T-helper 17 cell (primary cell): ENCODE data around the gene BLNK. TPM values are rescaled to one million over a fixed set of nuclear protein-coding genes. Genes with fewer than 3 reads are reported as not detected.

Source experiments
- ATAC-seq: fragments of 150-1000 bp; cut with Tn5 transposase; 2 replicates; pipeline ENCODE4 v1.10.0; 2021; ENCODE audit warnings: mild to moderate bottlenecking, moderate library complexity
- DNase-seq, 3 donors: peaks; one replicate each; pipeline versions ENCODE4 v3.0.0 to v3.0.0-alpha.2; 2020 to 2021
- H3K9me3 ChIP-seq: one replicate; pipeline ENCODE4 v1.7.0; 2013; ENCODE audit warnings: low read length, mild to moderate bottlenecking; ENCODE audit not compliant: control insufficient read depth, poor library complexity, severe bottlenecking
- H3K27ac Mint-ChIP-seq: one replicate; pipeline ENCODE4 v1.8.0; 2022; ENCODE audit warnings: mild to moderate bottlenecking, moderate library complexity, mixed read lengths
- H3K27me3 Mint-ChIP-seq: one replicate; pipeline ENCODE4 v1.8.0; 2022; ENCODE audit warnings: mixed read lengths
- H3K36me3 Mint-ChIP-seq: one replicate; pipeline ENCODE4 v1.8.0; 2022; ENCODE audit warnings: low read depth, mixed read lengths
- H3K4me1 Mint-ChIP-seq: one replicate; pipeline ENCODE4 v1.8.0; 2022; ENCODE audit warnings: mild to moderate bottlenecking, mixed read lengths
- H3K4me3 Mint-ChIP-seq: one replicate; pipeline ENCODE4 v1.8.0; 2022; ENCODE audit warnings: mild to moderate bottlenecking, moderate library complexity, mixed read lengths
- total RNA-seq, 4 donors: library from RNA in 2 of 4; stranded (reverse) in 2 of 4; gene quantifications; one replicate each; pipeline ENCODE4 v1.2.3 and lab custom pipeline; 2022 to 2026

Gene BLNK
- total RNA-seq, 2 donors from 2014 or later: 3.6 TPM; not detected in 1

DNA sequence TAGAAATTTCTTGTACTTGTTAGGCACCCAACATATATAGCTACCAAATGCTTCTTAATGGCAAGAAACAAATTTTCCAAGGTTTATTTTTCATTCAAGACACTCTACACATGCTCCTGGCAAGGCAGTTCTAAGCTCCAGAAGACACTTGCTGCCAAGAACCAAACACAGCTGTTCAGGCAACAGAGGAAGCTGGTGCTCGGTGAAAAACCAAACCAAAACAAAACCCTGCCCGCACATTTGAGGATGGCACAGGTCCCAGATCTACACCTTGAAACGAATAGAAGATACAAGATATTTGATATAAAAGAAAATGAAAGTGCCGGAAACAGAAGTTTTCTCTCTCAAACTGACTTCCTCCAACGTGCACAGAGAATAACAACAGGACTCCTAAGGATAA lies 28.0 kb upstream of the BLNK start:
- Mint-ChIP-seq H3K27me3 (peaks cover 66% of the 10 kb centered on the region), H3K4me3 (peak overlapping the region; percentile 55), H3K4me1 (peaks cover 12% of the 10 kb centered on the region), H3K36me3 (peaks cover 4% of the 10 kb centered on the region), H3K27ac (no peak overlapping the region)
- no peak for DNase-seq
- no peaks in the 10 kb centered on the region for H3K9me3 ChIP-seq
- peak; percentile 32 for ATAC-seq

DNA sequence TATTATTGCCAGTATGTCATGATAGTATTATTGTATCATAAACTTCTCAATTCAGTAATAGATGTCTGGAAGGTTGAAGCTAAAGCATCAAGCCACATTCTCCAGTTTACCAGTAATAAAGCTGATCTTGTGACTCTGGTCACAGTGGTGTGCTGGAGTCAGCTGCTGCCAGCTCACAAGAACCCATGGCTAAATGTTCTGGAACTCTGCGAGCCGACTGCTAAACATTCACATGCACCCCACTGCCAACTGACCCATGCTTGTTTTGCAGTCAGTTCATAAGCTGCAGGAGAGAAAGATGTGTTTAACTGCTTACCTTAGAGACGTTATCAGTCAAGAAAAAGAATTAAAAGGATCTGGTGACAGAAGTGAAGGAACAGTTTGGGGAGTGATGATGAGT lies 27.0 kb upstream of the BLNK start:
- no peaks in the 10 kb centered on the region for H3K9me3 ChIP-seq
- peaks cover 66% of the 10 kb centered on the region for H3K27me3 Mint-ChIP-seq
- peaks cover 4% of the 10 kb centered on the region for H3K36me3 Mint-ChIP-seq
- ATAC-seq (no peak), DNase-seq (no peak)
- H3K4me3 Mint-ChIP-seq: no peak overlapping the region
- H3K4me1 Mint-ChIP-seq: peaks cover 12% of the 10 kb centered on the region
- no peak overlapping the region for H3K27ac Mint-ChIP-seq

DNA sequence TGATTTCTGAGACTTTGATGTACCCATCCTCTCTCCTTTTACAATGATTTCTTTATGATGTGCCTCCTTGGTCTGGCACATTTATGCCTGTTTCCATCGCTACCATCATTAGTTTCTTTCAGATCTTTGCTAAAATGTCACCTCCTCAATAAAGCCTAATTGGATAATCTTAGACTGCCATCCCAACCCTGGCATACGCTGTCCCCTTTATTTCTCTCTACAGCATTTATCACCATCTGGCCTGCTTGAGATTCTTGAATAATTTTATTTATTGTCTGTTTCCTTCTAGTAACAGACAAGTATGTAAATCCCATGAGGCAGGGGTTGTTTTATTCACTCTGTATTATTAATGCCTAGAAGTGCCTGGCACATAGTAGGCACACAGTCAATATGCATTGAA lies 26.1 kb upstream of the BLNK start:
- Mint-ChIP-seq H3K4me3 (no peak overlapping the region), H3K4me1 (peaks cover 12% of the 10 kb centered on the region)

DNA sequence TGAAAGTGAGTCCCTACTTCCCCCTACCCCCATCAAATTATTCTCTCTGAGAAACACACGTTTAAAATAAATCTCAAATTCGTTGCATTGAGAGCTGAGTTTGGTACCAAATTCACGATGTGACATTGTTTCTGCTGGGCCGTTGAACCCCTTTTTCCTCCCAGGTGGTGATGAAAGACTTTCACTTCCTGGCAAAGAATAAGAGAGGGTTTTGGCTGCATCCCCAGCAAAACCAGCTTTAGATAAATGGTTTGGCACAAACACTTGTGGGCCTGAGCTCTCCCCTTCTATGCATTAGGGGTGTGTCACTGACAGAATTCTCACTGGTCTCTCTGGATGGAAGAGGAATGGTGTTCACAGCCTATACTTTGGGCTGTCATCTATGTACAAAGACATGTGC lies 24.1 kb upstream of the BLNK start:
- ATAC-seq (no peak), DNase-seq (no peak)
- Mint-ChIP-seq H3K27ac (no peak overlapping the region), H3K4me1 (peaks cover 12% of the 10 kb centered on the region), H3K4me3 (no peak overlapping the region), H3K27me3 (peaks cover 66% of the 10 kb centered on the region), H3K36me3 (peaks cover 4% of the 10 kb centered on the region)
- H3K9me3 ChIP-seq: no peaks in the 10 kb centered on the region

More for the DNA sequence above, 26.1 kb upstream of the BLNK start:
- no peaks in the 10 kb centered on the region for H3K9me3 ChIP-seq
- Mint-ChIP-seq H3K27ac (no peak overlapping the region), H3K36me3 (peaks cover 4% of the 10 kb centered on the region), H3K27me3 (peaks cover 63% of the 10 kb centered on the region)
- no peak for ATAC-seq
- no peak for DNase-seq

DNA sequence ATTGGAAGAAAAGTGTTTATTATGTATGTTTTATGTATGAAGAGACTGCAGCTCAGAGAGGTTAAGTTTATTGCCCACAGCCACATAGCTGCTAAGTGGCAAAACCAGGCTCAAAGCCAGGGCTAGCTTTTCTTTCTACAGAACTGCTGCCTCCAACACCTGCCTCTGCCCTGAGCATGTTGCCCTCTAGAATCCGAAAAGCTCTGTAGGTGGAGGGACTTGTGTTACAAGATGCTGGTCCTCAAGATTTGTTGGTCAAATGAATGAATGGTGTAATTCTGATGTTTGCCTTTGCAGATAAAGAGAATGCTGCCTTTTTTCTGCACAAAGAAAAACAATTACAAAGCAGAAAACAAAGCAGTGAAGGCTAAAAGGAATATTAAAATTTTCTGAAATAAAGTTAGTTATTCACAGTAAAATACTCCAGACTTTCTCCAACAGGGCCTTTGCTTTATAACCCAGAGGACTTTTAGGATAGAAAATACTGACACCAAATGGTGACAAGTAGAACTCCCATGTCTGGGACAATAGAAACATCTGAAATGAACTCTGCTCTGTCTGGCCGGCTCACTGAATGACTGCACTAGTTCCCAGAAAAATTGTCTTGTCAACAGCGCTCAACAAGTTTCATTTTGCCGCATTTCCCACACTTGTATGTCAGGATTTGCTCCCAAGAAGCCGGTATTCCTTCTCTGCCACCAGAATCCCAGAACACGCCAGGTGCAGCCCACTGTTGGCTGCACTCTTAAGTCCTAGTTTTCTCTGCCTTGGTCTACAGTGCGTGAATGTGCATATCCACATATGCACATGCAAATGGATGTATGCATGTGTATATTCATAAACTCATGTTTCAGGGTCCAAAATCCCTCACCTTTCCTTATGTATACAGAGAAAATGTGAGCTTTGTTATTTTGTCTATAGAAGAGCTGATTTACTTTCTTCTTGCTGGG lies 21.9 kb upstream of the BLNK start:
- ATAC-seq: peak; percentile 44
- no peak overlapping the region for H3K27ac Mint-ChIP-seq
- peaks cover 5% of the 10 kb centered on the region for H3K4me1 Mint-ChIP-seq

DNA sequence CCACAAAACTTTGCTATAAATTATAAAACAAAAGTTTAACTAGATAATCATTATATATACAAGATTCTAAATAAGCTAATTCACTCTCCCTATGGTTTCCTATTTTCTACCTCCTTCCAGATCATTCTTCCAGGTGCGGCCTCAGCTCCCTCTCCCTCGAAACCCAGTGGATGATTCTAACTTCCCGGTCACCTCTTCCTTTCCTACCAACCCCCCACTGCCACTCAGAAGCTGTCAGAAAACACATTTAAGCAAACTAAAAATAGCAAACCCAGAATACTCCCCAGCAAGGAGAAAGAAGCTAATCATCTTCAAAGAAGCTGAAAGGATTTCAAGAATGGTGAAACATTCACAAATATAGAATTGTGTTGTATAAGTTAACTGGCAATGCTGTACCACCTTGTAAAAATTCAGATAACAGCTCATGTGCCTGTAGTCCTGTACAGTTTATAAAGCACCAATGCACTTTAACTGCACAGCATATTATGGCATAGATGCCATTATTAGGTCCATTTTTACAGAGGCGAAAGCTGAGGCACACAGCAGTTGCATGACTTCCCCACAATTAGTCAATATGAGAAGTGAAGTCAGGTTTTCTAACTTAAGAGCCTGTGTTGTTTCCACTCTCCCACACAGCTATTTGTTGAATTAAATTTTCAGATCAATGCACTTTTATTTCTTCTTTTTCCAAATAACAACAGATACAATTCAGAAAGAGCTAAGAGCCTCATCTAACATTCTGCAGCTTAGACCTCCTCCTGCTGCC lies 19.2 kb upstream of the BLNK start:
- no peak overlapping the region for H3K27ac Mint-ChIP-seq
- H3K9me3 ChIP-seq: no peaks in the 10 kb centered on the region
- ATAC-seq: no peak
- no peaks in the 10 kb centered on the region for H3K36me3 Mint-ChIP-seq
- peaks cover 8% of the 10 kb centered on the region for H3K4me1 Mint-ChIP-seq
- H3K4me3 Mint-ChIP-seq: no peak overlapping the region
- DNase-seq: no peak
- peaks cover 47% of the 10 kb centered on the region for H3K27me3 Mint-ChIP-seq

More for the DNA sequence above, 21.9 kb upstream of the BLNK start:
- H3K36me3 Mint-ChIP-seq: no peaks in the 10 kb centered on the region
- no peak overlapping the region for H3K4me3 Mint-ChIP-seq
- H3K9me3 ChIP-seq: no peaks in the 10 kb centered on the region
- H3K27me3 Mint-ChIP-seq: peaks cover 59% of the 10 kb centered on the region
- no peak for DNase-seq

DNA sequence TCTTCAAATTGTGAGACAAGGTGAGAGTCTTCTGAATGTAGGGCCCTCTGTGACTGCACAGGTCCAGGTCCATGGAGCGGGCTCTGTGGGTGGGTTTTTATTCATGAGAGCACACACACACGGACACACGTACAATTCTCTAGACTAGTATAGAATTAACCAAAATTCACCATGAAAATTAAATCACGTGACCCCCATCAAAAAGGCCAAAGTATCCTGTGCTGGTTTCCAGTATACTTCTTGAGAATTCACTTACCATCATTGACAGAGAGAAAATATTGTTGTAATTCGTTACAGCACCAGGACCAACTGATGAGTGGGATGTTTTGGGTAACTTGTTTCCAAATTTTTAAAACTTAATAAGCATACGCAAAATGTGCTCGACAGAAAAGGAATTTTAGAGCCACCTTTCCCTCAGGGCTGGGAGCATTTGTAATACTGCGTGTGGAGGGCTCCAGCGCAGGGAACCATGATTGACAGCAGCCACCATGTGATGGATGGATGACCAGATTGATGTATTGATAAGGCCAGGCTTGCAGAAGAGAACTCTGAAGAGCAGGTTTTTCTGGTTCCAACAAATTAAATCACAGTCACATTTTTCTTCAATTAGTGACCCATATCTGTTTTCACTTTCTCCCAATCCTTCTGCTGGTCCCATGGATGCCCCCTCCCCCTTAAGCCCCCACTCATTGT lies 18.0 kb upstream of the BLNK start:
- no peaks in the 10 kb centered on the region for H3K9me3 ChIP-seq
- H3K27ac Mint-ChIP-seq: no peak overlapping the region
- no peaks in the 10 kb centered on the region for H3K36me3 Mint-ChIP-seq
- no peak for DNase-seq
- ATAC-seq: no peak
- no peak overlapping the region for H3K4me3 Mint-ChIP-seq
- H3K4me1 Mint-ChIP-seq: peaks cover 8% of the 10 kb centered on the region
- H3K27me3 Mint-ChIP-seq: peaks cover 43% of the 10 kb centered on the region

DNA sequence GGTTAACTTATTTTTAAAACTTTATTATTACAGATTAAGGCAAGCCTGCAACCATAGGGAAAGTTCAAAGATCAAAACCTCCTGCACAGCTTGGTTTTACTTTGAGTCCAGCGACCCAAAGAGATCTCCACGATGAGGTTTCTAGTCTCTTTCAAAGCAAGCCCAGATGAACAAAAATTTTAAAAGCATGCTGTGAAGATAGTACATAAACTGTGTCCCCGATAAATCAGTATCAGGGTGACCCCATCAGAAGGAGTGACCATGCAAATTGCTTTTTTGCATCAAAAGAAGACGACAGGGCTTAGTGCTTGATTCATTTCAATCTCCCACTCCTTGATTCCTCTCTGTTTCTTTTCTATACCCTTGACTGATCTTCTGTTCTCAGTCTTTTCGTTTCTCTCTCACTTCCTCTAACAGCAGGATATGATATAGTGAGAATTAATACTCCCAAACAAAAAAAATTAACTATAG lies 16.8 kb upstream of the BLNK start:
- H3K9me3 ChIP-seq: no peaks in the 10 kb centered on the region
- Mint-ChIP-seq H3K36me3 (no peaks in the 10 kb centered on the region), H3K27me3 (peaks cover 35% of the 10 kb centered on the region), H3K4me1 (peaks cover 8% of the 10 kb centered on the region), H3K4me3 (peak overlapping the region; percentile 12), H3K27ac (no peak overlapping the region)
- ATAC-seq (peak; percentile 58), DNase-seq (no peak)

DNA sequence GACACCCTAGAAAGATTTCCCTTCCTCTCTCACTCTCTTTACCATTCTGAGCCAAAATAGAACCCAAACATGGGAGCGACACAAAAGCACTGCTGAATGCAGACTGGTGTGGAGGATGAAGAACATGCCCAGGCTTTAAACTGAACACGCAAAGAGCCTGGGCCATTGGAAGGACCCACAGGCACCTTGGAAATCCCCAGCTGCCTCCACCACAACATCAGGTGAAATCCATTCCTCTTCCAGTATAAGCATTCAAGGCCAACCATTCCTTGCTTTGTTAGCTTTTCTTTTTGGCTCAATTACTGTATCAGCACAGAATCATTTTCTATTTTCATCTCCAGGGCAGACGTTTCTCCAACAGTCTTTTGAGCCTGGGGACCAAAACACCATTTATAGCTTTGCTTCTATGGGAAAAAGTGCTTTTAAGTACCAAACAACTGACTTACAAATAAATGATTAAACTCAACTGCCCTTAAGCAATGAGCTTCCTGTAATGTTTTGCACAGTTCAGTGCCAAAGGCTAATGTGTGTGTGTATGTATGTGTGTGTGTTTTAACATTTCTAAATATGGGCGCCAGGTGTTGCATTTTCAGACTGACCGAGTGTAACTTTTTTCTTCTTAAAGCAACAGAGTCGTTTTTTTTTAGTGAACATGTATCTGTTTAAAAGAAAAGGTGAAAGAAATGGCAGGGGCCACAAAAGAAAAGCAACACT lies 16.2 kb upstream of the BLNK start:
- Mint-ChIP-seq H3K4me3 (no peak overlapping the region), H3K36me3 (no peaks in the 10 kb centered on the region), H3K4me1 (peaks cover 8% of the 10 kb centered on the region), H3K27ac (no peak overlapping the region), H3K27me3 (peaks cover 33% of the 10 kb centered on the region)
- ATAC-seq (peak; percentile 57), DNase-seq (no peak)
- H3K9me3 ChIP-seq: no peaks in the 10 kb centered on the region

DNA sequence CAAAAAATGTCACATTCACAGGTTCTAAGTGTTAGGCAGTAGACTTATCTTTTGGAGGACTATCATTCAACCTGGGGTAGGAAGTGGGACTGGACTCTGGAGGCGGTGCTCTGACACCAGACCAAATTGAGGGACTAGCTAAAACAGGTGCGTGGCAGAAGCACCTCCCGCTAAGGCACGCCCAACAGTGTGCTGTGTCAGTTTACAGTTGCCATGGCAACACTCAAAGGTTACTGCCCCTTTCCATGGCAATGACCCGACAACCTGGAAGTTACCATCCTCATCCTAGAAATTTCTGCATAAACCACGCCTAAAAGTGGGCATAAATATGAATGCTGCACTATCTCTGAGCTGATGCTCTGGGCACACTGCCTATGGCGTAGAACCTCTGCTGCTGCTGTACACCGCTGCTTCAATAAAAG lies 14.0 kb upstream of the BLNK start:
- DNase-seq: no peak

DNA sequence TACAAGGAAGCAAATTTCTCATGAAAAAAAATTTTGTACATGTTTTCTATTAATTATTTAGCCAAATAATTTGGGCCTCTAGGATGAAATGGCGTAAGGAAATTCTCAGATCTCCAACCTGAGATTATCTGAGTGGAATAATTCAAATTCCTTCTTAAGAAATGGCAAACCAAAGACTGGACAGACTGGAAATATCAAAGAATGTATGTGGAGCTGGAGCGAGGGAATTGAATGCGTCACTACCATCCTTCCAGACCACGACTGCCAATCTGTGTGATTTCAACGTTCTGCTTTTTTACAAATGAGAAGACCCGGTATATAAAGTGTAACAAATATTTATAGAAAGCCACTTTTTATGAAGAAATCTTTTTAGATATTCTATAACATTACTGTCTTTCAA lies 12.4 kb upstream of the BLNK start:
- H3K9me3 ChIP-seq: no peaks in the 10 kb centered on the region
- Mint-ChIP-seq H3K36me3 (peaks cover 2% of the 10 kb centered on the region), H3K27me3 (peaks cover 20% of the 10 kb centered on the region), H3K4me3 (no peak overlapping the region), H3K27ac (no peak overlapping the region), H3K4me1 (peaks cover 5% of the 10 kb centered on the region)
- no peak for ATAC-seq
- no peak for DNase-seq

More for the DNA sequence above, 14.0 kb upstream of the BLNK start:
- H3K27ac Mint-ChIP-seq: no peak overlapping the region
- H3K9me3 ChIP-seq: no peaks in the 10 kb centered on the region
- no peak overlapping the region for H3K4me3 Mint-ChIP-seq
- H3K36me3 Mint-ChIP-seq: no peaks in the 10 kb centered on the region
- peaks cover 14% of the 10 kb centered on the region for H3K27me3 Mint-ChIP-seq
- no peak for ATAC-seq
- H3K4me1 Mint-ChIP-seq: peaks cover 6% of the 10 kb centered on the region

DNA sequence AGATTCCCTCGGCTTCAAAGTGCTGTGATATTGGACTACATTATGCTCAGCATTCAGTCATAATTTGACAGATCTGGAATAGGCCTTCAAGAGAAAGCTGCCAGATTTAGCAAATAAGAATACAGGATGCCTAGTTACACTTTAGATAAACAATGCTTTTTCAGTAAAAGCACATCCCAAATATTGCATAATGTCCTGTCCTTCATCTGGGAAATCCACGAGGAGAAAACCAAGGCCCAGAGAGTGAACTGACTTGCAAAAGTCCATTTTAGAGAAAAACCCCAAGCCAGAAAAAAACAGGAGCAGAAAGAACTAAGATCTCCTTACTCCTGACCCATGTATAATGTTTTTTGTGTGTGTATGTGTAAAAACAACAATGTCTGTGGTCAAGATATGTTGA lies 12.0 kb upstream of the BLNK start:
- Mint-ChIP-seq H3K27me3 (peaks cover 20% of the 10 kb centered on the region), H3K27ac (no peak overlapping the region), H3K4me3 (no peak overlapping the region), H3K36me3 (peaks cover 2% of the 10 kb centered on the region), H3K4me1 (peaks cover 5% of the 10 kb centered on the region)
- ATAC-seq (no peak), DNase-seq (no peak)
- H3K9me3 ChIP-seq: no peaks in the 10 kb centered on the region
